Stimulated activated CD4-positive, alpha-beta T cell treated with anti-CD3 and anti-CD28 coated beads, Interleukin-4, amount 100 ng/mL, for 48 hours (primary cell): Measurements from ENCODE around the gene GNG10.
A peak's percentile ranks its signal among the peaks of the same experiment; 100 is the strongest.
"Not testable (repeated sequence)": the region's sequence is repeated elsewhere in the genome, so short reads cannot be mapped to it uniquely, and the experiment has no call there.

ENCODE experiments used
- DNase-seq, 2 donors: peaks; one replicate each; pipeline ENCODE4 v3.0.0-alpha.2; 2020; ENCODE audit warnings: low read depth in 2 of 2

The GNG10 gene

GRCh38 chr9:111649016-111649415, 12.4 kb upstream of the GNG10 start:
- DNase-seq: no peak

GRCh38 chr9:111657051-111657450, 4.4 kb upstream of the GNG10 start:
- no peak for DNase-seq

- no peak for DNase-seq
These were observed 2.5 kb upstream of the GNG10 start for GRCh38 chr9:111658943-111659342.

GRCh38 chr9:111659691-111660090, 1.7 kb upstream of the GNG10 start:
- DNase-seq: no peak

GRCh38 chr9:111661802-111662521, 557 bp downstream of the GNG10 start:
- DNase-seq: peak; percentile 9 to 15

- no peak for DNase-seq
These were observed 1.3 kb downstream of the GNG10 start for GRCh38 chr9:111662576-111663300.

GRCh38 chr9:111663301-111663823, 2.0 kb downstream of the GNG10 start:
- no peak for DNase-seq

- DNase-seq: no peak
These were observed 6.7 kb downstream of the GNG10 start for GRCh38 chr9:111668026-111668573.

- DNase-seq: not testable (repeated sequence)
These were observed 7.2 kb downstream of the GNG10 start for GRCh38 chr9:111668601-111669000.

GRCh38 chr9:111674319-111674718, 12.9 kb downstream of the GNG10 start:
- DNase-seq: no peak

- no peak for DNase-seq
These were observed 14.7 kb downstream of the GNG10 start for GRCh38 chr9:111676116-111676515.

GRCh38 chr9:111678293-111678692, 16.9 kb downstream of the GNG10 start:
- DNase-seq: no peak

GRCh38 chr9:111679199-111679598, 17.8 kb downstream of the GNG10 start:
- no peak for DNase-seq

- DNase-seq: no peak
These were observed 22.0 kb downstream of the GNG10 start for GRCh38 chr9:111683392-111683791.

GRCh38 chr9:111691672-111692329, 30.4 kb downstream of the GNG10 start:
- DNase-seq: no peak

- DNase-seq: no peak
These were observed 35.4 kb downstream of the GNG10 start for GRCh38 chr9:111696796-111697195.

- no peak for DNase-seq
These were observed 39.4 kb downstream of the GNG10 start for GRCh38 chr9:111700776-111701175.

- DNase-seq: no peak
These were observed 43.1 kb downstream of the GNG10 start for GRCh38 chr9:111704503-111704902.

- no peak for DNase-seq
These were observed 50.1 kb downstream of the GNG10 start for GRCh38 chr9:111711548-111711947.

- no peak for DNase-seq
These were observed 51.0 kb downstream of the GNG10 start for GRCh38 chr9:111712369-111712768.

- no peak for DNase-seq
These were observed 54.1 kb downstream of the GNG10 start for GRCh38 chr9:111715471-111715870.

GRCh38 chr9:111719541-111719940, 58.1 kb downstream of the GNG10 start:
- DNase-seq: no peak
